ENCODE measurements around the gene ZNF672. TPM values are rescaled to one million over a fixed set of nuclear protein-coding genes. Genes with fewer than 3 reads are reported as not detected.

ZNF672 gene
- total RNA-seq, 1 experiment from 2014 or later: 27.6 TPM

- TF ChIP-seq, protein P1, sequence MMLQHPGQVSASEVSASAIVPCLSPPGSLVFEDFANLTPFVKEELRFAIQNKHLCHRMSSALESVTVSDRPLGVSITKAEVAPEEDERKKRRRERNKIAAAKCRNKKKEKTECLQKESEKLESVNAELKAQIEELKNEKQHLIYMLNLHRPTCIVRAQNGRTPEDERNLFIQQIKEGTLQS (IDR thresholded peaks at IDR 0.05): no peak
- intact Hi-C loops (cut with micrococcal nuclease): loop anchor here (1.0 kb wide), 2 partner anchors 63 to 83 kb away; no protein-coding TSS in a partner anchor
- Histone ChIP-seq H3K4me2 (ENCODE audit: low read length) (no peak overlapping the region), H3K79me2 (ENCODE audit: insufficient read depth, low read length) (peaks cover 37% of the 10 kb centered on the region), H3K9me3 (ENCODE audit: control insufficient read depth in 1 of 2, insufficient read depth in 1 of 2, low read depth in 1 of 2, low read length in 2 of 2) (no peaks in the 10 kb centered on the region), H3K4me1 (ENCODE audit: control insufficient read depth in 1 of 2, insufficient read depth in 2 of 2, low read length in 2 of 2) (peaks cover 5 to 18% of the 10 kb centered on the region in 2 experiments; a peak in 3 of 4 replicates), H3K4me3 (replicated peaks in 1 of 2; ENCODE audit: low read depth in 1 of 2, low read length in 2 of 2) (no peak overlapping the region), H3K27me3 (ENCODE audit: insufficient read depth, low read length) (no peaks in the 10 kb centered on the region), H2AFZ (ENCODE audit: low read depth, low read length, poor library complexity, severe bottlenecking) (no peak overlapping the region), H4K20me1 (ENCODE audit: insufficient read depth) (no peaks in the 10 kb centered on the region), H3K36me3 (ENCODE audit: control insufficient read depth in 1 of 2, insufficient read depth in 2 of 2, low read length in 2 of 2) (peaks cover 4 to 6% of the 10 kb centered on the region in 2 experiments; a peak in 1 of 4 replicates), H3K9me2 (ENCODE audit: insufficient read depth) (no peaks in the 10 kb centered on the region), H3K27ac (ENCODE audit: low read depth, low read length) (no peak overlapping the region), H3K9ac (ENCODE audit: low read length) (no peak overlapping the region)
- ChIA-PET RAD21 (ENCODE audit: low non-redundant PET in 1 of 2, low total read pairs in 2 of 2, uncharacterized antibody in 2 of 2, unreplicated experiment in 2 of 2) (no interaction called here), CTCF (interaction anchor here (0.6 to 1.2 kb wide), 4 partner anchors 10 to 85 kb away, joined by 4 to 5 read pairs (median 4); partner anchors contain the start of gene ZNF692), POLR2A (interaction anchor here (4.4 kb wide), 1 partner anchor 14 kb away, joined by 49 read pairs; the partner anchor contains the start of gene SH3BP5L)
- DNase-seq (ENCODE audit: low read depth, low spot score): no peak
- BruUV-seq (replicated peaks): no TSS peak
- no peak for ATAC-seq
These were observed 2.9 kb downstream of the ZNF672 start for GRCh38 chr1:248840946-248841345.

DNA sequence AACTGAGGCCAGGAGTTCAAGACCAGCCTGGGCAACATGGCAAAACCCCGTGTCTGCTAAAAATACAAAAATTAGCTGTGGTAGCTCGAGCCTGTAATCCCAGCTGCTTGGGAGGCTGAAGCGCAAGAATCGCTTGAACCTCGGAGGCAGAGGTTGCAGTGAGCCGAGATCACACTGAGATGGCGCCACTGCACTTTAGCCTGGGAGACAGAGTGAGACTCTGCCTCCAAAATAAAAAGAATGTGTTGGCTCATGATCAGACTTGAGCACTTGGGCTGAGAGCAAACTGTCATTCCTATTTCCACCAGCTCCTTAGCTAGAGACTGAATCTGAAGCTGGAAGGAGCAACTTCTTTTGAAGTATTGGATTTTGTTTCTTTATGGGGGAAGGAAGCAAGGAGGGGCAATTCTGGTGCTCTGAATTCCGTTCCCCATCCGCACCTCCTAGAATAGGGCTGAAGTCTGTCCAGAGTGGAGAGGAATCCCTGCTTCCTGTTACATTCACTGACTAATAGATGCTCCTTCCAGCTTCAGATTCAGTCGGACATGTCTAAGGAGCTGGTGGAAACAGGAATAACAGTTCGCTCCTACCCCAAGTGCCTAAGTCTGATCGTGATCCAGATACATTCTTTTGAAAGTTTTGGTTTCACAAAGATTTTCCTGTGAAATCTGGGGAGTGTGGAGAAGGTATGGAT, 3.8 kb downstream of the ZNF672 start:
- Histone ChIP-seq H3K36me3 (ENCODE audit: control insufficient read depth in 1 of 2, insufficient read depth in 2 of 2, low read length in 2 of 2) (peaks cover 4 to 6% of the 10 kb centered on the region in 2 experiments; a peak in 1 of 4 replicates), H3K27me3 (ENCODE audit: insufficient read depth, low read length) (no peaks in the 10 kb centered on the region), H3K79me2 (ENCODE audit: insufficient read depth, low read length) (peaks cover 37% of the 10 kb centered on the region), H3K9me2 (ENCODE audit: insufficient read depth) (no peaks in the 10 kb centered on the region), H3K4me3 (replicated peaks in 1 of 2; ENCODE audit: low read depth in 1 of 2, low read length in 2 of 2) (no peak overlapping the region), H3K4me2 (ENCODE audit: low read length) (no peak overlapping the region), H3K27ac (ENCODE audit: low read depth, low read length) (no peak overlapping the region), H3K9ac (ENCODE audit: low read length) (no peak overlapping the region), H2AFZ (ENCODE audit: low read depth, low read length, poor library complexity, severe bottlenecking) (no peak overlapping the region), H3K9me3 (ENCODE audit: control insufficient read depth in 1 of 2, insufficient read depth in 1 of 2, low read depth in 1 of 2, low read length in 2 of 2) (no peaks in the 10 kb centered on the region), H3K4me1 (ENCODE audit: control insufficient read depth in 1 of 2, insufficient read depth in 2 of 2, low read length in 2 of 2) (peaks cover 5 to 18% of the 10 kb centered on the region in 2 experiments; a peak in 3 of 4 replicates), H4K20me1 (ENCODE audit: insufficient read depth) (no peaks in the 10 kb centered on the region)
- ChIA-PET POLR2A (interaction anchor here (0.9 kb wide), 1 partner anchor 16 kb away, joined by 3 read pairs; no protein-coding TSS in a partner anchor), RAD21 (ENCODE audit: low non-redundant PET in 1 of 2, low total read pairs in 2 of 2, uncharacterized antibody in 2 of 2, unreplicated experiment in 2 of 2) (no interaction called here), CTCF (interaction anchor here (0.6 to 1.2 kb wide), 4 partner anchors 9 to 85 kb away, joined by 4 to 5 read pairs (median 4); partner anchors contain the start of gene ZNF692)
- TF ChIP-seq CTCF (IDR thresholded peaks at IDR 0.05 in 2 of 3, conservative IDR thresholded peaks at IDR 0.05 in 1 of 3; ENCODE audit: borderline replicate concordance in 1 of 3, insufficient read depth in 1 of 3, low read depth in 2 of 3, low read length in 2 of 3): peak in 2 of 3 experiments; percentile 65 to 68; a peak in 5 of 6 replicates
- TF ChIP-seq RAD21 (IDR thresholded peaks at IDR 0.05; ENCODE audit: low read depth): peak; percentile 83
- no peak for TF ChIP-seq YY1 (IDR thresholded peaks at IDR 0.05; ENCODE audit: extremely low read depth, insufficient replicate concordance, low read depth, low read length)
- TF ChIP-seq, protein P2, sequence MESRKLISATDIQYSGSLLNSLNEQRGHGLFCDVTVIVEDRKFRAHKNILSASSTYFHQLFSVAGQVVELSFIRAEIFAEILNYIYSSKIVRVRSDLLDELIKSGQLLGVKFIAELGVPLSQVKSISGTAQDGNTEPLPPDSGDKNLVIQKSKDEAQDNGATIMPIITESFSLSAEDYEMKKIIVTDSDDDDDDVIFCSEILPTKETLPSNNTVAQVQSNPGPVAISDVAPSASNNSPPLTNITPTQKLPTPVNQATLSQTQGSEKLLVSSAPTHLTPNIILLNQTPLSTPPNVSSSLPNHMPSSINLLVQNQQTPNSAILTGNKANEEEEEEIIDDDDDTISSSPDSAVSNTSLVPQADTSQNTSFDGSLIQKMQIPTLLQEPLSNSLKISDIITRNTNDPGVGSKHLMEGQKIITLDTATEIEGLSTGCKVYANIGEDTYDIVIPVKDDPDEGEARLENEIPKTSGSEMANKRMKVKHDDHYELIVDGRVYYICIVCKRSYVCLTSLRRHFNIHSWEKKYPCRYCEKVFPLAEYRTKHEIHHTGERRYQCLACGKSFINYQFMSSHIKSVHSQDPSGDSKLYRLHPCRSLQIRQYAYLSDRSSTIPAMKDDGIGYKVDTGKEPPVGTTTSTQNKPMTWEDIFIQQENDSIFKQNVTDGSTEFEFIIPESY (IDR thresholded peaks at IDR 0.05; ENCODE audit: extremely low read depth, insufficient replicate concordance, low read length): no peak
- no peak for TF ChIP-seq CBX3 (IDR thresholded peaks at IDR 0.05; ENCODE audit: low read depth)
- TF ChIP-seq ELF1 (IDR thresholded peaks at IDR 0.05; ENCODE audit: borderline replicate concordance, low read depth): no peak
- ATAC-seq (no peak), DNase-seq (ENCODE audit: low read depth, low spot score) (no peak)
- intact Hi-C loops (cut with micrococcal nuclease): loop anchor here (1.0 kb wide), 2 partner anchors 62 to 82 kb away; no protein-coding TSS in a partner anchor
- no TSS peak for BruUV-seq (replicated peaks)
